ENCODE data around the gene P2RX1. TPM values are rescaled to one million over a fixed set of nuclear protein-coding genes. Genes with fewer than 3 reads are reported as not detected.

P2RX1 gene
- total and polyA plus RNA-seq, 2 donors = 3.6 to 6.0 TPM

DNA sequence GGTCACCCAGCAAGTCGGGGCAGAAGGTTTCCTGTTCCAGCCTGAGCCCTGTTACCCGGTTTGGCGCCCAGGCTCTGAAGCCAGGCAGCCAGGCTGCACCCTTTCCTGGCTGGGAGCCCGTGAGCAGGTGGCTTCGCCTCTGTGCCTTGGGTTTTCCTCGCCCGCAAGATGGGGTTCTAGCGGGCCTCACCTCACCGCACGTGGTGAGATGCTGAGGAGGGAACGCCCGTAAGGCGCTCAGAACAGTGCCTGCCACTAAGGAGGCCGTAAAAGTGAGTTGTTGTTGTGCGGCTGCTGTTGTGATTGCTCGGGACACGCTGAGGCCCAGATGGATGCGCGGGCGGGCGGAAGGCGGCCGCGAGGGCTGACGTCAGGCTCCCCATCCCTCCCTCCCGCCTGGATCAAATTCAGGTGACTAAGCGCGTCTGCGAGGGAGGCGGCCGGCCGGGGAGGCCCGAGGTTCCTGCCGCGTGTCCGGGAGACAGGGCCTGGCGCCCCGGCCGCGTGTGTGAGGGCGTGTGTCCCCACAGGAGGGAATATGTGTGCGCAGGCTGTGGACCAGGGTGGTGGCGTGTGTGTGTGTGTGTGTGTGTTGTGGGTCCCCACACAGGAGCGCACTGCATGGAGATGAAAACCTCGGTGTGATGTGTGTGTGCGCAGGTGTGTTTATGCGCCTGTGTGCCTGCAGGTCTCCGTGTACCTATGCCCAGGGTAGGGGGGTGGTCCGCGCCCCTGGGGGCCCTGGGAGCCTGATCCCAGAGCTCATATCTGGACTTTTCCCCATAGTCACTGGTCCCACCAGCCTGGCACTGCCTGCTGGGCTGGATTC, 27.7 kb downstream of the P2RX1 start:
- DNase-seq (ENCODE audit: low read depth in 6 of 9, low spot score in 9 of 9) = peak in 2 of 9 donors; percentile 28 to 47
- no peaks in the 10 kb centered on the region for H3K9me3 ChIP-seq (ENCODE audit: control insufficient read depth in 2 of 2, insufficient read depth in 1 of 2, low read length in 1 of 2)
- H3K4me1 ChIP-seq (ENCODE audit: control insufficient read depth in 2 of 2, insufficient read depth in 2 of 2, low read length in 2 of 2) = peaks cover 11 to 58% of the 10 kb centered on the region in 2 donors
- peaks cover 6 to 12% of the 10 kb centered on the region in 2 donors for H3K36me3 ChIP-seq (ENCODE audit: control insufficient read depth in 2 of 2, insufficient read depth in 2 of 2, low read length in 1 of 2)
- H3K4me3 ChIP-seq (ENCODE audit: low read length in 2 of 2) = no peak overlapping the region
- peaks cover 2 to 7% of the 10 kb centered on the region in 2 donors for H3K27me3 ChIP-seq (ENCODE audit: control insufficient read depth in 2 of 2, insufficient read depth in 1 of 2, low read length in 1 of 2)
- 82% methylated on average over 50 of the region's 50 CpGs for WGBS
- H3K27ac ChIP-seq (ENCODE audit: low read depth in 1 of 2, low read length in 1 of 2) = peak overlapping the region; percentile 30 to 74

DNA sequence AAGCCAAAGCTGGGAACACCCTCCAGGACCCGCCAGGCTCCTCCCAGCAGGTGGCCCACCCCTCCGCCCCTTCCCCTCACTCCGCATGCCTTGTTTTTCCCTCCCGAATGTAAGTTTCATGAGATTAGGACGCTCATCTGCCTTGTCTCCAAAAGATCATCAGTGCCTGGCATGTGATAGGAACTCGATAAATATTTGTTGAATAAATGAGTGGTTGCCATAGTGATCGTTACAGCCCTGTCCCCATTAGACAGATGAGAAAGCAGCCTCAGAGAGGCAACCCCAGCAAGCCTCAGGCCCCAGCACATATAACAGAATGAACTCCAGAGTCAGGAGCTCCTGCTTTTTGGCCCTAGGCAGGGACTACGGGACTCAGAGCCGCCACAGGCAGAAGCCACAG, 28.5 kb downstream of the P2RX1 start:
- Histone ChIP-seq H3K27ac (ENCODE audit: low read depth in 1 of 2, low read length in 1 of 2) (peak overlapping the region in 1 of 2 donors; percentile 30), H3K4me3 (ENCODE audit: low read length in 2 of 2) (no peak overlapping the region), H3K36me3 (ENCODE audit: control insufficient read depth in 2 of 2, insufficient read depth in 2 of 2, low read length in 1 of 2) (peaks cover 6 to 12% of the 10 kb centered on the region in 2 donors), H3K27me3 (ENCODE audit: control insufficient read depth in 2 of 2, insufficient read depth in 1 of 2, low read length in 1 of 2) (peaks cover 2 to 7% of the 10 kb centered on the region in 2 donors), H3K9me3 (ENCODE audit: control insufficient read depth in 2 of 2, insufficient read depth in 1 of 2, low read length in 1 of 2) (no peaks in the 10 kb centered on the region), H3K4me1 (ENCODE audit: control insufficient read depth in 2 of 2, insufficient read depth in 2 of 2, low read length in 2 of 2) (peaks cover 11 to 62% of the 10 kb centered on the region in 2 donors)
- DNase-seq (ENCODE audit: low read depth in 6 of 9, low spot score in 9 of 9) = no peak
- WGBS = 95% methylated on average over 9 of the region's 9 CpGs

DNA sequence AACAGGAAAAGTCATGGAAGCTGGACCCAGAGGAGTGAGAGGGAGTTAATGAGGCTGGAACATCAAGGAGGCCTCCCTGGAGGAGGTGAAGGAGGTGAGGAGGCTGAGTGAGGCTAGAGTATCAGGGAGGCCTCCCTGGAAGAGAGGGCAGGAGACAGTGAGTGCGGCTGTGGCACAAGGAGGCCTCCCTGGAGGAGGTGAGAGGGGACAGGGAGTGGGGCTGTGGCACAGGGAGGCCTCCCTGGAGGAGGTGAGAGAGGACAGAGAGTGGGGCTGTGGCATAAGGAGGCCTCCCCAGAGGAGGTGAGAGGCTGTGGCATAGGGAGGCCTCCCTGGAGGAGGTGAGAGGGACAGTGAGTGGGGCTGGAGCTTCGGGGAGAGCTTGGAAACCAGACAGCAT, 28.9 kb downstream of the P2RX1 start:
- no peaks in the 10 kb centered on the region for H3K9me3 ChIP-seq (ENCODE audit: control insufficient read depth in 2 of 2, insufficient read depth in 1 of 2, low read length in 1 of 2)
- H3K36me3 ChIP-seq (ENCODE audit: control insufficient read depth in 2 of 2, insufficient read depth in 2 of 2, low read length in 1 of 2) = peaks cover 6 to 15% of the 10 kb centered on the region in 2 donors
- no peak overlapping the region for H3K27ac ChIP-seq (ENCODE audit: low read depth in 1 of 2, low read length in 1 of 2)
- DNase-seq (ENCODE audit: low read depth in 6 of 9, low spot score in 9 of 9) = no peak
- H3K4me3 ChIP-seq (ENCODE audit: low read length in 2 of 2) = no peak overlapping the region
- peaks cover 9 to 66% of the 10 kb centered on the region in 2 donors for H3K4me1 ChIP-seq (ENCODE audit: control insufficient read depth in 2 of 2, insufficient read depth in 2 of 2, low read length in 2 of 2)
- 80% methylated on average over 2 of the region's 2 CpGs for WGBS
- peaks cover 2 to 7% of the 10 kb centered on the region in 2 donors for H3K27me3 ChIP-seq (ENCODE audit: control insufficient read depth in 2 of 2, insufficient read depth in 1 of 2, low read length in 1 of 2)

DNA sequence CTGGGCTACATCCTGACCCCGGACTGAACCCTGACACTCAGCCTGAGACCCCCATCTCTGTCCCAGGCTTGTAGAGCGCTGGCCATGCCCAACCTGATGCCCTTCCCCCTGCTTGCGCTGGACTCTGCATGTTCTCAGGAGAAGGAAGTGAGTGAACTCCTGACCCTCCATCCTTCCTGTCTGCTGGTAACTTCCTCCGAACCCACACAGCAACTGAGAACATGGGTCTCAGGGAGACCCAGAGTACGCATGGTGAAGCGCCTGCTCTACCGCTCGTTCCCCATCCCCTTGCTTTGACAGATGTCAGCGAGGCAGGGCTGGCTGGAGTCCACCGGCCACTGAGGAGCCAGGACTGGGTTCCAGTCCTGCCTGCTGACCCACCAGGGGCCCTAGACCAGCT, 29.5 kb downstream of the P2RX1 start:
- Histone ChIP-seq H3K4me1 (ENCODE audit: control insufficient read depth in 2 of 2, insufficient read depth in 2 of 2, low read length in 2 of 2) (peaks cover 4 to 64% of the 10 kb centered on the region in 2 donors), H3K27ac (ENCODE audit: low read depth in 1 of 2, low read length in 1 of 2) (no peak overlapping the region), H3K36me3 (ENCODE audit: control insufficient read depth in 2 of 2, insufficient read depth in 2 of 2, low read length in 1 of 2) (peaks cover 9 to 15% of the 10 kb centered on the region in 2 donors), H3K9me3 (ENCODE audit: control insufficient read depth in 2 of 2, insufficient read depth in 1 of 2, low read length in 1 of 2) (no peaks in the 10 kb centered on the region), H3K27me3 (ENCODE audit: control insufficient read depth in 2 of 2, insufficient read depth in 1 of 2, low read length in 1 of 2) (peaks cover under 1 to 2% of the 10 kb centered on the region in 2 donors), H3K4me3 (ENCODE audit: low read length in 2 of 2) (no peak overlapping the region)
- WGBS = 72% methylated on average over 10 of the region's 10 CpGs
- no peak for DNase-seq (ENCODE audit: low read depth in 6 of 9, low spot score in 9 of 9)

DNA sequence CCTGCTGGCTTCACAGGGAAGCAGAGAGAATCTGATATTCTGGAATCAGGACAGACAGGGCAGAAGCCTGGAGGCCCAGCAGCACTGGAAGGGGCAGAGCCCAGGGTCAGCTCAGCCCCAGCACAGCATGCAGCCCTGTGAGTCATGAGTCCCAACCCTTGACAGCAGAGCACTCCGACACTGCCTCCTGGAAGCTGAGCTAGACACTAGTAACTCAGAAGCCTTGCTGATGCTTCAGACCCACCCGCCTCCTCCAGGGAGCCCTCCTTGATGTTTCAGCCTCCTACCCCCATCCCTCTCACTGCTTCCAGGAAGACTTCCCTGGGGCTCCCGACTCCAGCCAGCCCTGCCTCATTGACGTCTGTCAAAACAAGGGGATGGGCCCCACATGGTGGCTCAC, 30.3 kb downstream of the P2RX1 start:
- Histone ChIP-seq H3K27me3 (ENCODE audit: control insufficient read depth in 2 of 2, insufficient read depth in 1 of 2, low read length in 1 of 2) (no peaks in the 10 kb centered on the region), H3K9me3 (ENCODE audit: control insufficient read depth in 2 of 2, insufficient read depth in 1 of 2, low read length in 1 of 2) (no peaks in the 10 kb centered on the region), H3K36me3 (ENCODE audit: control insufficient read depth in 2 of 2, insufficient read depth in 2 of 2, low read length in 1 of 2) (peaks cover 9 to 15% of the 10 kb centered on the region in 2 donors), H3K4me3 (ENCODE audit: low read length in 2 of 2) (no peak overlapping the region), H3K27ac (ENCODE audit: low read depth in 1 of 2, low read length in 1 of 2) (no peak overlapping the region), H3K4me1 (ENCODE audit: control insufficient read depth in 2 of 2, insufficient read depth in 2 of 2, low read length in 2 of 2) (peaks cover 0 to 57% of the 10 kb centered on the region in 2 donors)
- DNase-seq (ENCODE audit: low read depth in 6 of 9, low spot score in 9 of 9) = no peak
- 97% methylated on average over 4 of the region's 4 CpGs for WGBS

DNA sequence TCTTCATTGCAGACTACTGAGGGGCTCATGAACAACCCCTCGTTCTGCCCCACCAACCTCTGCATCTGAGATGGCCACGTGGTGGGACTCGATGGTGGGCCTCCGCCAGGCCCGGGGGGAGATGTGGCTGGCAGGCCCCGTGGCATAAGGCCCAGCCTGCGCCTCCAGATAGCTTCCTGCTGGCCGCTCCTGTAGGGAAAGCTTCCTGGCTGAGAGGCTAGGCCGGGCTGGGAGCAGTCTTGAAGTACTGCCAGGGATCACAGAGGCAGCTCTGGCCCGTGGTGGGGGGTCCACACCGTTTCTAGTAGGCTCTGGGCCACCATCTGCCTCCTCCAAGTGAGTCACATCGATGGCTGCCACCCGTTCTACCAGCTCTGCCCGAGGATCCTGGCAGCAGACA, 31.0 kb downstream of the P2RX1 start:
- DNase-seq (ENCODE audit: low read depth in 6 of 9, low spot score in 9 of 9) = no peak
- H3K27me3 ChIP-seq (ENCODE audit: control insufficient read depth in 2 of 2, insufficient read depth in 1 of 2, low read length in 1 of 2) = no peaks in the 10 kb centered on the region
- peaks cover 9 to 15% of the 10 kb centered on the region in 2 donors for H3K36me3 ChIP-seq (ENCODE audit: control insufficient read depth in 2 of 2, insufficient read depth in 2 of 2, low read length in 1 of 2)
- no peak overlapping the region for H3K4me3 ChIP-seq (ENCODE audit: low read length in 2 of 2)
- H3K9me3 ChIP-seq (ENCODE audit: control insufficient read depth in 2 of 2, insufficient read depth in 1 of 2, low read length in 1 of 2) = no peaks in the 10 kb centered on the region
- H3K27ac ChIP-seq (ENCODE audit: low read depth in 1 of 2, low read length in 1 of 2) = no peak overlapping the region
- peaks cover 0 to 50% of the 10 kb centered on the region in 2 donors for H3K4me1 ChIP-seq (ENCODE audit: control insufficient read depth in 2 of 2, insufficient read depth in 2 of 2, low read length in 2 of 2)
- 95% methylated on average over 14 of the region's 14 CpGs for WGBS

DNA sequence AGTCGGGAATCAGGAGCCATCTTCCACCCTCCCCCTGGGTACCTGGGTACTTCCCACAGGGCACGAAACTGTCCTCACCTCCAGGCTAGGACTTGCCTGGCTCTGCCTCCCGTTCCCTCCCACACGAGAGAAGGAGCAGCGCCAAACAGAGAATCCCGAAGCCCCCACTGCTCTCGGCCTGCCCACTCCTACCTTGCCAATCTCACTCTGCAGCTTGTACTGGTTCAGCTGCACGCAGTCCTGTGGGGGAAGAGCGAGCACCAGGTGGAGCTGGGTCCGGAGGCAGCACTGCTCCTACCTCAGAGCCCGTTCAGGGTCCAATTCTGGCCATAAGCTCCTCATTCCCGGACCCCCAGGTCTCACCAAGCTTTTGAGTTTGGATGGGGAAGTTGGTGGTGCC, 32.1 kb downstream of the P2RX1 start:
- no peak for DNase-seq (ENCODE audit: low read depth in 6 of 9, low spot score in 9 of 9)
- H3K27ac ChIP-seq (ENCODE audit: low read depth in 1 of 2, low read length in 1 of 2) = no peak overlapping the region
- peaks cover 14 to 19% of the 10 kb centered on the region in 2 donors for H3K36me3 ChIP-seq (ENCODE audit: control insufficient read depth in 2 of 2, insufficient read depth in 2 of 2, low read length in 1 of 2)
- WGBS = 91% methylated on average over 12 of the region's 12 CpGs
- H3K9me3 ChIP-seq (ENCODE audit: control insufficient read depth in 2 of 2, insufficient read depth in 1 of 2, low read length in 1 of 2) = no peaks in the 10 kb centered on the region
- H3K27me3 ChIP-seq (ENCODE audit: control insufficient read depth in 2 of 2, insufficient read depth in 1 of 2, low read length in 1 of 2) = no peaks in the 10 kb centered on the region
- peaks cover 0 to 45% of the 10 kb centered on the region in 2 donors for H3K4me1 ChIP-seq (ENCODE audit: control insufficient read depth in 2 of 2, insufficient read depth in 2 of 2, low read length in 2 of 2)
- H3K4me3 ChIP-seq (ENCODE audit: low read length in 2 of 2) = no peak overlapping the region

DNA sequence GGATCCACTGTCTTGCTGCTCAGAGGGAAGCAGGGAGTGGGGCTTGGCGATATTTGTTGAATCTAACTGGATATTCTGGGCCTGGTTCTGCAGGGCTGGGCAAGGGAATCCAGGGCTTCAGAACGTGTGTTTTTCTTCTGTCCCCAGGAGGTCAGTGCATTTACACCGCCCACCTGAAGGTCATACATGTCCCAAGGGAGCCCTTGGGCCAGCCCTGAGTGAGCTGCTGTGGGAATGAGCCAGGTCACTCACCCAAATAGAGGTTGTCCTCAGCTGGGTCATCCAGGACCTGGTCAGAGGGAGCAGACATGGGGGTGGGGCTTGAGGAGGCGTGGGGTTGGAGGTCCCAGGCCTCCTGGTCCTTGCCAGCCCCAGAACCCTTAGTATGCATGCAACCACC, 34.0 kb downstream of the P2RX1 start:
- DNase-seq (ENCODE audit: low read depth in 6 of 9, low spot score in 9 of 9) = no peak
- Histone ChIP-seq H3K27me3 (ENCODE audit: control insufficient read depth in 2 of 2, insufficient read depth in 1 of 2, low read length in 1 of 2) (no peaks in the 10 kb centered on the region), H3K27ac (ENCODE audit: low read depth in 1 of 2, low read length in 1 of 2) (no peak overlapping the region), H3K9me3 (ENCODE audit: control insufficient read depth in 2 of 2, insufficient read depth in 1 of 2, low read length in 1 of 2) (no peaks in the 10 kb centered on the region), H3K4me3 (ENCODE audit: low read length in 2 of 2) (no peak overlapping the region), H3K36me3 (ENCODE audit: control insufficient read depth in 2 of 2, insufficient read depth in 2 of 2, low read length in 1 of 2) (peaks cover 18 to 19% of the 10 kb centered on the region in 2 donors), H3K4me1 (ENCODE audit: control insufficient read depth in 2 of 2, insufficient read depth in 2 of 2, low read length in 2 of 2) (peaks cover 0 to 26% of the 10 kb centered on the region in 2 donors)
- WGBS = 95% methylated on average over 4 of the region's 4 CpGs

DNA sequence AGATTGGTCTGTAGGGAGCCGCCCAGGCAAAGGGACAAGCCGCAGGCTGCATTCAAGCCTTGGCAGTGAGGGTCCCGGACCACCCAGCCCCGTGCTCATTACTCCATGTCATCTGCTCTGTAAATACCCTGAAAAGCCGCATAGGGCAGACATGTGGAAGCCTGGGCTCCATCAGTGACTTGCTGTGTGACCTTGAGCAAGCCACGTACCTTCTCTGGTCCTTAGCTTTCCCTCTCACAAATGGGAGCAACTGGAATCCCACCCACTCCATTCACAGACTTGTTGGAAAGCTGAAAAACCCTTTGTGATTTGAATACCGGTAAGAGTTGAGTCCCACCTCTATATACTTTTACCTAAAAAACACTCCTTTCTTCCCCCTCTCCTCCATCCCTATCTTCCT, 35.3 kb downstream of the P2RX1 start:
- Histone ChIP-seq H3K9me3 (ENCODE audit: control insufficient read depth in 2 of 2, insufficient read depth in 1 of 2, low read length in 1 of 2) (no peaks in the 10 kb centered on the region), H3K27me3 (ENCODE audit: control insufficient read depth in 2 of 2, insufficient read depth in 1 of 2, low read length in 1 of 2) (no peaks in the 10 kb centered on the region), H3K36me3 (ENCODE audit: control insufficient read depth in 2 of 2, insufficient read depth in 2 of 2, low read length in 1 of 2) (peaks cover 21 to 23% of the 10 kb centered on the region in 2 donors), H3K27ac (ENCODE audit: low read depth in 1 of 2, low read length in 1 of 2) (no peak overlapping the region), H3K4me1 (ENCODE audit: control insufficient read depth in 2 of 2, insufficient read depth in 2 of 2, low read length in 2 of 2) (peaks cover 0 to 17% of the 10 kb centered on the region in 2 donors), H3K4me3 (ENCODE audit: low read length in 2 of 2) (no peak overlapping the region)
- no peak for DNase-seq (ENCODE audit: low read depth in 6 of 9, low spot score in 9 of 9)
- WGBS = 97% methylated on average over 7 of the region's 7 CpGs
